ENCODE results near the gene ABHD16B.

DNA sequence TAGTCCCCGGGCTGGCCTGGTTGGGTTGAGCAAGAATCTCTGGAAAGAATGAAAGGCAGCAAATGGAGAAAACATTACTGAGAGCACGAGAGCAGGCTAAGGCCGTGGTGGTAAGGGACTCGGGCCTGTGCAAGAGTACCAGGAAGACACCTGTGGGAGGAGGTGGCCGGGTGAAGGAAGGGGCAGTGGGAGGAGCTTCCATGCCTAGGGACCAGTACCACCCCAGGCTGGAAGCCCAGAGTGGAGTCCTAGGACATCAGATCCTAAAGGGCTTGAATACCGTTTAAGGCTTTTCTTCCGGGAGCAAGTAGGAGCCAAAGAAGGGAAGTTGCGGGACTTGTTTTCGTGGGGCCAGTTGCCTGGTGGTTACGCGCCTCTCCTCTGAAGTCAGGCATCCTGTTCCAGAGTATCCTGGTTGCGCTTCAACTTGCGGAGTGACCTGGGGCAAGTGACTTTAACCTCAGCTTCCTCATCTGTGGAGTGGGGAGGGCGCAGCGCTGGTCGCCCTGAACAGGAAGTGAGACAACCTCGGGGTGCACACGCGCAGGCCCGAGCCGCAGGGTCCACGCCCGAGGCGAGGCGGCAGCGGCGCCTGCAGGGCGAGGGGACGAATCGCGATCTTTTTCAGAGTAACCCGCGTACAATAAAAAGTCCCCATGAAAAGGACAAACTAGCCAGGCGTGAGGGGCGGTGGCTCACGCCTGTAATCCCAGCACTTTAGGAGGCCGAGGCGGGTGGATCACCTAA lies 2.7 kb downstream of the ABHD16B start:
- TF ChIP-seq EZH2 (IDR thresholded peaks at IDR 0.05; ENCODE audit: borderline replicate concordance, low read depth, low read length, severe bottlenecking) (no peak), POLR2A (IDR thresholded peaks at IDR 0.05; ENCODE audit: low read depth, low read length) (no peak), POLR2AphosphoS5 (IDR thresholded peaks at IDR 0.05; ENCODE audit: insufficient read depth, low read depth, low read length) (peak; percentile 43), JUN (IDR thresholded peaks at IDR 0.05; ENCODE audit: borderline replicate concordance, insufficient read depth, insufficient read length, low read depth) (no peak), FOS (IDR thresholded peaks at IDR 0.05; ENCODE audit: borderline replicate concordance, insufficient read depth, low read length) (peak; percentile 13), MYC (IDR thresholded peaks at IDR 0.05; ENCODE audit: low read depth, low read length) (peak; percentile 65)
- TF ChIP-seq, protein P1, sequence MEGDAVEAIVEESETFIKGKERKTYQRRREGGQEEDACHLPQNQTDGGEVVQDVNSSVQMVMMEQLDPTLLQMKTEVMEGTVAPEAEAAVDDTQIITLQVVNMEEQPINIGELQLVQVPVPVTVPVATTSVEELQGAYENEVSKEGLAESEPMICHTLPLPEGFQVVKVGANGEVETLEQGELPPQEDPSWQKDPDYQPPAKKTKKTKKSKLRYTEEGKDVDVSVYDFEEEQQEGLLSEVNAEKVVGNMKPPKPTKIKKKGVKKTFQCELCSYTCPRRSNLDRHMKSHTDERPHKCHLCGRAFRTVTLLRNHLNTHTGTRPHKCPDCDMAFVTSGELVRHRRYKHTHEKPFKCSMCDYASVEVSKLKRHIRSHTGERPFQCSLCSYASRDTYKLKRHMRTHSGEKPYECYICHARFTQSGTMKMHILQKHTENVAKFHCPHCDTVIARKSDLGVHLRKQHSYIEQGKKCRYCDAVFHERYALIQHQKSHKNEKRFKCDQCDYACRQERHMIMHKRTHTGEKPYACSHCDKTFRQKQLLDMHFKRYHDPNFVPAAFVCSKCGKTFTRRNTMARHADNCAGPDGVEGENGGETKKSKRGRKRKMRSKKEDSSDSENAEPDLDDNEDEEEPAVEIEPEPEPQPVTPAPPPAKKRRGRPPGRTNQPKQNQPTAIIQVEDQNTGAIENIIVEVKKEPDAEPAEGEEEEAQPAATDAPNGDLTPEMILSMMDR (IDR thresholded peaks at IDR 0.05; ENCODE audit: extremely low read depth in 1 of 2, insufficient read depth in 1 of 2, low read depth in 1 of 2, low read length in 2 of 2), result peak; percentile 67 to 76
- TF ChIP-seq, protein P2, sequence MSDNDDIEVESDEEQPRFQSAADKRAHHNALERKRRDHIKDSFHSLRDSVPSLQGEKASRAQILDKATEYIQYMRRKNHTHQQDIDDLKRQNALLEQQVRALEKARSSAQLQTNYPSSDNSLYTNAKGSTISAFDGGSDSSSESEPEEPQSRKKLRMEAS (IDR thresholded peaks at IDR 0.05; ENCODE audit: insufficient read depth, insufficient read length), result peak; percentile 49

All from endothelial cell of umbilical vein (primary cell).